NCI-H1105 treated with DMSO at 0.1 percent for 48 hours (cell line): ENCODE data around the gene RAB33B.
"Not testable (repeated sequence)": the region's sequence is repeated elsewhere in the genome, so short reads cannot be mapped to it uniquely, and the experiment has no call there.

ENCODE experiments used
- DNase-seq: peaks from one replicate; lab custom pipeline; 2025; lab: John Stamatoyannopoulos, UW

RAB33B gene

GRCh38 chr4:139464512-139464911 is 10.6 kb downstream of the RAB33B start:
- not testable (repeated sequence) for DNase-seq

GRCh38 chr4:139465922-139466321 is 12.0 kb downstream of the RAB33B start:
- DNase-seq = no peak

GRCh38 chr4:139468756-139469155 is 14.8 kb downstream of the RAB33B start:
- not testable (repeated sequence) for DNase-seq

- no peak for DNase-seq
These were observed 15.3 kb downstream of the RAB33B start for GRCh38 chr4:139469216-139469615.

GRCh38 chr4:139469869-139470268 is 15.9 kb downstream of the RAB33B start:
- no peak for DNase-seq

GRCh38 chr4:139470295-139470694 is 16.4 kb downstream of the RAB33B start:
- DNase-seq = no peak

- DNase-seq = no peak
These were observed 17.2 kb downstream of the RAB33B start for GRCh38 chr4:139470997-139471665.

GRCh38 chr4:139472852-139473251 is 18.9 kb downstream of the RAB33B start:
- no peak for DNase-seq

GRCh38 chr4:139476363-139476762 is 22.4 kb downstream of the RAB33B start:
- no peak for DNase-seq

GRCh38 chr4:139481465-139481864 is 27.5 kb downstream of the RAB33B start:
- no peak for DNase-seq

GRCh38 chr4:139483000-139483399 is 29.1 kb downstream of the RAB33B start:
- DNase-seq = no peak

GRCh38 chr4:139484783-139485311 is 30.9 kb downstream of the RAB33B start:
- DNase-seq = no peak

GRCh38 chr4:139488442-139488841 is 34.5 kb downstream of the RAB33B start:
- no peak for DNase-seq

GRCh38 chr4:139489638-139490037 is 35.7 kb downstream of the RAB33B start:
- no peak for DNase-seq

- no peak for DNase-seq
These were observed 38.5 kb downstream of the RAB33B start for GRCh38 chr4:139492429-139492828.

- no peak for DNase-seq
These were observed 39.3 kb downstream of the RAB33B start for GRCh38 chr4:139493176-139493575.

GRCh38 chr4:139499186-139499585 is 45.3 kb downstream of the RAB33B start:
- no peak for DNase-seq

GRCh38 chr4:139501117-139501516 is 47.2 kb downstream of the RAB33B start:
- DNase-seq = no peak

- no peak for DNase-seq
These were observed 47.6 kb downstream of the RAB33B start for GRCh38 chr4:139501527-139501926.

- DNase-seq = no peak
These were observed 48.3 kb downstream of the RAB33B start for GRCh38 chr4:139501927-139502899.

- DNase-seq = no peak
These were observed 49.8 kb downstream of the RAB33B start for GRCh38 chr4:139503622-139504166.

GRCh38 chr4:139506774-139507173 is 52.9 kb downstream of the RAB33B start:
- DNase-seq = no peak
